Measurements from ENCODE around the gene BARX1.

Gene BARX1

GRCh38 chr9:93916358-93916757 is 38.8 kb downstream of the BARX1 start:
- DNase-seq: no peak

GRCh38 chr9:93911801-93912554 is 43.2 kb downstream of the BARX1 start:
- peak in 2 of 3 experiments; percentile 94 to 98 for DNase-seq

- DNase-seq: peak in 1 of 3 experiments; percentile 55
Measured at GRCh38 chr9:93911136-93911745, 43.9 kb downstream of the BARX1 start.

- DNase-seq: peak in 2 of 3 experiments; percentile 19 to 50
Measured at GRCh38 chr9:93910598-93910997, 44.6 kb downstream of the BARX1 start.

- DNase-seq: no peak
Measured at GRCh38 chr9:93910196-93910595, 45.0 kb downstream of the BARX1 start.

- DNase-seq: no peak
Measured at GRCh38 chr9:93909242-93909616, 45.9 kb downstream of the BARX1 start.

- peak; percentile 50 to 92 (median 82) for DNase-seq
Measured at GRCh38 chr9:93908591-93909241, 46.4 kb downstream of the BARX1 start.

GRCh38 chr9:93907551-93908199 is 47.5 kb downstream of the BARX1 start:
- DNase-seq: no peak

GRCh38 chr9:93906195-93906880 is 48.8 kb downstream of the BARX1 start:
- no peak for DNase-seq

GRCh38 chr9:93905473-93906133 is 49.6 kb downstream of the BARX1 start:
- no peak for DNase-seq

- no peak for DNase-seq
Measured at GRCh38 chr9:93904649-93905472, 50.3 kb downstream of the BARX1 start.

GRCh38 chr9:93903886-93904648 is 51.1 kb downstream of the BARX1 start:
- no peak for DNase-seq

- no peak for DNase-seq
Measured at GRCh38 chr9:93902780-93903655, 52.1 kb downstream of the BARX1 start.

GRCh38 chr9:93902051-93902779 is 52.9 kb downstream of the BARX1 start:
- no peak for DNase-seq
